A549 (cell line): ENCODE results near the gene ATF1. TPM values are rescaled to one million over a fixed set of nuclear protein-coding genes. Genes with fewer than 3 reads are reported as not detected.

ENCODE experiments used
- ATAC-seq, 2 experiments: fragments of 200-7000 bp in 1 of 2; fragments of >200 bp in 1 of 2; cut with Nextera tagmentation in 1 of 2; cut with Tn5 transposase in 1 of 2; 3 replicates each; pipeline versions ENCODE4 v1.8.0 to v1.9.1; 2018 to 2020; ENCODE audit warnings: mild to moderate bottlenecking in 1 of 2, moderate library complexity in 1 of 2
- CTCF ChIA-PET: fragments of 300-600 bp; sonication (Branson Sonifier 250); formaldehyde crosslinking; extraction: SDS; loops from one replicate; lab custom pipeline; 2021; ENCODE audit warnings: antibody characterized with exemption, inconsistent platforms; lab: Yijun Ruan, JAX
- POLR2A ChIA-PET: fragments of 350-600 bp; formaldehyde crosslinking; extraction: SDS; loops from one replicate; lab custom pipeline; 2021; ENCODE audit warnings: antibody characterized with exemption, inconsistent platforms; lab: Yijun Ruan, JAX
- DNase-seq, 2 experiments: peaks; one replicate each; pipeline versions ENCODE4 v3.0.0 to v3.0.0-alpha.2; 2011 to 2016; ENCODE audit warnings: low read depth in 1 of 2, low spot score in 1 of 2
- FAIRE-seq: peaks from 2 replicates; lab custom pipeline; 2011; peaks lifted over from hg19 to GRCh38; lab: Jason Lieb, UNC
- H3K27ac ChIP-seq, 2 experiments: fragments of >200 bp; sonication (Bioruptor Twin); formaldehyde crosslinking; 3 replicates each; pipeline ENCODE4 v1.5.1; 2016 to 2017
- H3K4me1 ChIP-seq: fragments of >200 bp; sonication (Bioruptor Twin); formaldehyde crosslinking; 3 replicates; pipeline ENCODE4 v1.6.1; 2016
- H3K4me2 ChIP-seq: fragments of >200 bp; sonication (Bioruptor Twin); formaldehyde crosslinking; 3 replicates; pipeline ENCODE4 v1.6.1; 2016
- H3K4me3 ChIP-seq: fragments of >200 bp; sonication (Bioruptor Twin); formaldehyde crosslinking; 3 replicates; pipeline ENCODE4 v1.5.1; 2016
- H3K9me3 ChIP-seq: fragments of >200 bp; sonication (Bioruptor Twin); formaldehyde crosslinking; 3 replicates; pipeline ENCODE4 v1.6.1; 2016
- ATOH8 ChIP-seq: fragments of 250-450 bp; sonication (Bioruptor Pico); IDR thresholded peaks from 2 replicates; pipeline ENCODE4 v1.5.0; 2020; ENCODE audit warnings: low read depth, mild to moderate bottlenecking, moderate library complexity
- BHLHE40 ChIP-seq: IDR thresholded peaks from 2 replicates; pipeline ENCODE4 v1.6.1; 2012; ENCODE audit warnings: low read depth, low read length, inconsistent platforms
- CBX2 ChIP-seq: fragments of 200-600 bp; sonication (generic); IDR thresholded peaks from 2 replicates; pipeline ENCODE4 v1.6.1; 2016; ENCODE audit warnings: low read depth, mild to moderate bottlenecking, borderline replicate concordance
- CBX8 ChIP-seq: fragments of 200-600 bp; sonication (generic); IDR thresholded peaks from 2 replicates; pipeline ENCODE4 v1.6.1; 2016
- CEBPB ChIP-seq, 2 experiments: fragments of >200 bp in 1 of 2; sonication (Bioruptor Twin) in 1 of 2; formaldehyde crosslinking in 1 of 2; IDR thresholded peaks; 2 replicates each; pipeline ENCODE4 v1.6.1; 2012 to 2016
- CHD2 ChIP-seq: fragments of 150-350 bp; IDR thresholded peaks from 2 replicates; pipeline ENCODE4 v1.6.1; 2014; ENCODE audit warnings: low read length; ENCODE audit not compliant: partially characterized antibody
- EHMT2 ChIP-seq: fragments of 200-600 bp; sonication (generic); IDR thresholded peaks from 2 replicates; pipeline ENCODE4 v1.6.1; 2016; ENCODE audit warnings: antibody characterized with exemption, low read depth, mild to moderate bottlenecking, moderate library complexity
- EP300 ChIP-seq, 2 experiments: fragments of >200 bp; sonication (Bioruptor Twin); formaldehyde crosslinking; IDR thresholded peaks; 2 replicates in 1 of 2; 3 replicates in 1 of 2; pipeline ENCODE4 v1.6.1; 2016 to 2017
- FOSB ChIP-seq: fragments of 250-450 bp; sonication (Bioruptor Pico); IDR thresholded peaks from 2 replicates; pipeline ENCODE4 v1.5.0; 2020; ENCODE audit warnings: mild to moderate bottlenecking, moderate library complexity
- FOSL2 ChIP-seq, 2 experiments: fragments of 450-650 bp in 1 of 2; fragments of >200 bp in 1 of 2; sonication (Bioruptor Twin) in 1 of 2; formaldehyde crosslinking; IDR thresholded peaks; 2 replicates each; pipeline versions ENCODE4 v1.5.0 to v1.6.1; 2016 to 2020; ENCODE audit warnings: mild to moderate bottlenecking in 1 of 2, moderate library complexity in 1 of 2
- FOXS1 ChIP-seq: fragments of 250-450 bp; sonication (Bioruptor Pico); IDR thresholded peaks from 2 replicates; pipeline ENCODE4 v1.5.0; 2020; ENCODE audit warnings: mild to moderate bottlenecking, moderate library complexity
- GATA3 ChIP-seq: IDR thresholded peaks from 2 replicates; pipeline ENCODE4 v1.6.1; 2012; ENCODE audit warnings: borderline replicate concordance
- HDAC2 ChIP-seq: fragments of 200-600 bp; sonication (generic); IDR thresholded peaks from 2 replicates; pipeline ENCODE4 v1.6.1; 2016
- HEYL ChIP-seq: fragments of 250-450 bp; sonication (Bioruptor Pico); IDR thresholded peaks from 2 replicates; pipeline ENCODE4 v1.8.0; 2021; ENCODE audit warnings: mild to moderate bottlenecking, moderate library complexity
- HMGXB4 ChIP-seq: fragments of 250-450 bp; sonication (Bioruptor Pico); IDR thresholded peaks from 2 replicates; pipeline ENCODE4 v1.5.0; 2021; ENCODE audit warnings: mild to moderate bottlenecking, moderate library complexity, borderline replicate concordance
- HOXB5 ChIP-seq: fragments of 250-450 bp; sonication (Bioruptor Pico); IDR thresholded peaks from 2 replicates; pipeline ENCODE4 v1.5.0; 2020; ENCODE audit warnings: mild to moderate bottlenecking, moderate library complexity
- JUN ChIP-seq, 2 experiments: fragments of >200 bp; sonication (Bioruptor Twin); formaldehyde crosslinking; IDR thresholded peaks; 2 replicates in 1 of 2; 3 replicates in 1 of 2; pipeline ENCODE4 v1.6.1; 2016 to 2017
- JUNB ChIP-seq: fragments of >200 bp; sonication (Bioruptor Twin); formaldehyde crosslinking; IDR thresholded peaks from 2 replicates; pipeline ENCODE4 v1.6.1; 2016
- KDM5A ChIP-seq: fragments of 200-600 bp; sonication (generic); IDR thresholded peaks from 2 replicates; pipeline ENCODE4 v1.6.1; 2016; ENCODE audit warnings: antibody characterized with exemption, mild to moderate bottlenecking
- MAFK ChIP-seq: fragments of 450-650 bp; IDR thresholded peaks from 2 replicates; pipeline ENCODE4 v1.6.1; 2014; ENCODE audit not compliant: partially characterized antibody
- MAX ChIP-seq: IDR thresholded peaks from 2 replicates; pipeline ENCODE4 v1.6.1; 2012
- NR3C1 ChIP-seq: fragments of >200 bp; sonication (Bioruptor Twin); formaldehyde crosslinking; IDR thresholded peaks from 3 replicates; pipeline ENCODE4 v1.6.1; 2017
- POLR2AphosphoS2 ChIP-seq: conservative IDR thresholded peaks from 2 replicates; pipeline ENCODE4 v1.6.1; 2012; ENCODE audit warnings: low read length, improper control_type of control experiment, inconsistent platforms
- RFX5 ChIP-seq: fragments of 450-650 bp; IDR thresholded peaks from 2 replicates; pipeline ENCODE4 v1.7.1; 2014; ENCODE audit warnings: antibody characterized with exemption, mild to moderate bottlenecking, moderate library complexity
- SMC3 ChIP-seq: fragments of >200 bp; sonication (Bioruptor Twin); formaldehyde crosslinking; IDR thresholded peaks from 3 replicates; pipeline ENCODE4 v1.6.1; 2018; ENCODE audit warnings: inconsistent platforms
- TFCP2L1 ChIP-seq: fragments of 250-450 bp; sonication (Bioruptor Pico); IDR thresholded peaks from 2 replicates; pipeline ENCODE4 v1.5.0; 2021; ENCODE audit warnings: mild to moderate bottlenecking
- TP53 ChIP-seq: fragments of 250-450 bp; sonication (Bioruptor Pico); IDR thresholded peaks from 2 replicates; pipeline ENCODE4 v1.5.0; 2021; ENCODE audit warnings: mild to moderate bottlenecking, moderate library complexity
- USF2 ChIP-seq: fragments of 450-650 bp; IDR thresholded peaks from 2 replicates; pipeline ENCODE4 v1.6.1; 2014; ENCODE audit warnings: antibody characterized with exemption
- ZC3H11A ChIP-seq: fragments of 450-650 bp; IDR thresholded peaks from 2 replicates; pipeline ENCODE4 v1.6.1; 2014; ENCODE audit warnings: antibody characterized with exemption, mild to moderate bottlenecking
- ZFP36 ChIP-seq: fragments of 450-650 bp; IDR thresholded peaks from 2 replicates; pipeline ENCODE4 v1.6.1; 2014; ENCODE audit warnings: borderline replicate concordance; ENCODE audit not compliant: partially characterized antibody
- ZNF302 ChIP-seq: fragments of 250-450 bp; sonication (Bioruptor Pico); IDR thresholded peaks from 2 replicates; pipeline ENCODE4 v1.9.0; 2021; ENCODE audit warnings: inconsistent platforms, mild to moderate bottlenecking, moderate library complexity
- ZSCAN20 ChIP-seq: fragments of 250-450 bp; sonication (Bioruptor Pico); IDR thresholded peaks from 2 replicates; pipeline ENCODE4 v1.8.0; 2022; ENCODE audit warnings: mild to moderate bottlenecking, moderate library complexity
- whole genome bisulfite sequencing: methylation state at CpG from one replicate; pipeline ENCODE4 v1.1.6; 2017; ENCODE audit errors: missing lambda C conversion rate; 5-methylcytosine and 5-hydroxymethylcytosine counted together
- polyA plus RNA-seq, 4 experiments: library from polyadenylated mRNA; depleted of rRNA in 3 of 4; stranded (reverse); fragments of >200 nt; fragmentation: RNase III in 1 of 4; extraction: RNeasy Plus Mini Kit Qiagen cat#74134 plus additional on column Dnase treatment in 1 of 4; gene quantifications; 2 replicates in 3 of 4; 3 replicates in 1 of 4; pipeline ENCODE4 v1.2.3, GENCODE V29; 2011 to 2017

ATF1 gene
- polyA plus RNA-seq, 2 of the 4 experiments (the other 2 are of a cell fraction) = 34.2 to 77.1 TPM

GRCh38 chr12:50785406-50786001 is 21.6 kb downstream of the ATF1 start:
- WGBS = 79% methylated on average over 3 of the region's 3 CpGs
- FAIRE-seq (no peak), ATAC-seq (no peak), DNase-seq (peak in 1 of 2 experiments; percentile 38)
- POLR2A ChIA-PET = interaction anchor here (1.5 kb wide), 1 partner anchor 21 kb away, joined by 7 read pairs; the partner anchor contains the start of gene ATF1
- no peak overlapping the region for H3K4me3 ChIP-seq
- peaks cover 8% of the 10 kb centered on the region; the same call in 1 of the 3 replicates for H3K9me3 ChIP-seq
- peak overlapping the region; percentile 70 to 85 for H3K27ac ChIP-seq
- peak overlapping the region; percentile 79 for H3K4me2 ChIP-seq
- TF ChIP-seq TP53 (CRISPR knock-in tag) (0 out of 2 replicates have a peak, but pooled peaks have one; percentile 14), FOXS1 (no peak), HOXB5 (CRISPR knock-in tag) (0 out of 2 replicates have a peak, but pooled peaks have one; percentile 24), FOSB (CRISPR knock-in tag) (peak; percentile 20; the same call in 1 of the 2 replicates), HEYL (peak; percentile 10; the same call in 1 of the 2 replicates)
- peaks cover 48% of the 10 kb centered on the region for H3K4me1 ChIP-seq
- CTCF ChIA-PET = interaction anchor here (1.3 to 3.1 kb wide), 3 partner anchors 18 to 241 kb away, joined by 4 to 18 read pairs (median 5); partner anchors contain the start of gene SLC11A2

- Histone ChIP-seq H3K4me1 (peaks cover 52% of the 10 kb centered on the region), H3K27ac (peak overlapping the region; percentile 70 to 85), H3K4me2 (peak overlapping the region; percentile 79), H3K4me3 (no peak overlapping the region), H3K9me3 (peaks cover 8% of the 10 kb centered on the region; the same call in 1 of the 3 replicates)
- CTCF ChIA-PET = interaction anchor here (0.6 to 3.1 kb wide), 5 partner anchors 8 to 22 kb away, joined by 3 to 18 read pairs (median 4); no protein-coding TSS in a partner anchor
- 4% methylated on average over 3 of the region's 3 CpGs for WGBS
- DNase-seq (peak; percentile 84 to 99), ATAC-seq (peak; percentile 97 to 98), FAIRE-seq (peak; percentile 7)
- POLR2A ChIA-PET = interaction anchor here (0.6 to 1.2 kb wide), 2 partner anchors 22 to 544 kb away, joined by 3 to 14 read pairs; partner anchors contain the start of gene ATF1
- TF ChIP-seq JUN (IDR thresholded peaks at IDR 0.05) (peak in 1 of 2 experiments; percentile 84; a peak in 3 of 5 replicates), MAX (peak; percentile 85), ZSCAN20 (CRISPR knock-in tag) (peak; percentile 93), EP300 (IDR thresholded peaks at IDR 0.05) (peak; percentile 66 to 80; a peak in 4 of 5 replicates), TP53 (CRISPR knock-in tag) (peak; percentile 21; the same call in 1 of the 2 replicates), FOSL2 (IDR thresholded peaks at IDR 0.05) (peak; percentile 90), FOSL2 (CRISPR knock-in tag; IDR thresholded peaks at IDR 0.05) (peak; percentile 98), CBX8 (no peak), ZC3H11A (no peak), RFX5 (no peak), ZNF302 (peak; percentile 55; the same call in 1 of the 2 replicates), GATA3 (peak; percentile 91), CHD2 (no peak), ATOH8 (no peak), EHMT2 (no peak), USF2 (no peak), BHLHE40 (no peak), KDM5A (no peak), TFCP2L1 (CRISPR knock-in tag) (no peak), ZFP36 (no peak), HMGXB4 (CRISPR knock-in tag) (no peak), CBX2 (no peak), POLR2AphosphoS2 (no peak), FOXS1 (no peak), JUNB (peak; percentile 84), FOSB (CRISPR knock-in tag) (peak; percentile 58; the same call in 1 of the 2 replicates), NR3C1 (no peak), CEBPB (IDR thresholded peaks at IDR 0.05) (peak; percentile 72 to 95; a peak in 3 of 4 replicates), HDAC2 (no peak), HOXB5 (CRISPR knock-in tag) (peak; percentile 81), SMC3 (no peak), MAFK (peak; percentile 58)
Measured at GRCh38 chr12:50786498-50787231, 22.8 kb downstream of the ATF1 start.
